GM18861 (cell line): ENCODE measurements around the gene CCSER1.
"Not testable (repeated sequence)": the region's sequence is repeated elsewhere in the genome, so short reads cannot be mapped to it uniquely, and the experiment has no call there.

Source experiments
- ATAC-seq: cut with Tn5 transposase; IDR thresholded peaks from one replicate; pipeline ENCODE4 v1.9.1; 2021; ENCODE audit not compliant: unreplicated experiment

The CCSER1 gene

DNA sequence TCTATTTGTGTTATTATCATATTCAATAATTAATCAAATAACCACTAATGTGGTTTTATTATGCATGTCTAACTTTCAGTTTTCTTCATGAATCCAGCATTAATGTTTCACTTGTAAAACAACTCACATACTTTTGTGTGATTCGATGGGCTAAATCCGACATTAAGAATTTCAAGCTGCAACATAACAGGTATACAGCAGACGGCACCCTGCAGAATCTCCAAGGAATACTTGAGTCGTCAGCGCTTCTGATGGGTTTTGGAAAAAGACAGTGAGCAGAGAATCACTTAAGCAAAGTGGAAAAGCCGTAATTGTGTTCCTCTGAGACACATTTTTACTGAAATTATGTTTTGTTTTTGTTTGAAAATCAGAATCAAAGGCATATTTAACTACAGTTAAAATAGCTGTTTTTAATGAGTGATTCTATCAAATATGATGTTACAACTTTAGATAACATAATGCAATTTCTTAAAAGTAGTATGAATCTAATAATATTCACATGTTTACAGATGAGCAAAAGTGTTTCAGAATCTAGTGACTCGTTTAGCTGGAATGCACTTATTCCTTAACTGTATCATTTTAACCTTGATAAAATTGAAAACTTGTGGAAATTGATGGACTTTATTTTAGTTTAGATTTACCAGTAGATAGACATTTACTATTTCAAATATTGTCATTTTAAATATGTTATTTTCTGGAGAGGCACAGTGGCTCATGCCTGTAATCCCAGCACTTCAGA lies 514.8 kb downstream of the CCSER1 start:
- no peak for ATAC-seq

DNA sequence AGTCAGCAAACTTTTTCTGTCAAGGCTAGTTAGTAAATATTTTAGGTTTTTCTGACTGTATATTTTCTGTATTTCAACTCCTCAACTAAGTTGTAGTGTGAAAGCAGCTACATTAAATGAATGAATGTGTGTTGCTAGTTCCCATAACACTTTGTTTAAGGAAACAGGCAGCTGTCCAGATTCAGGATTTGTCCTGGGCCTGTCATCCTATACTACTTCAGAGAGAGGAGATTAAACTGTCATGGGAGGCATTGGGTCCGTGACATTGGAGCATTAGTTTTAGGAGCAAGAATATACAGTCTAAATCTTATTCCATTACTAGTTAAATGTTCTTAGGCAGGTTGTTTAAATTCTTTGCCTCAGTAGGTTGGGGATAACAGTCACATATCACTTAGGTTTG lies 516.0 kb downstream of the CCSER1 start:
- no peak for ATAC-seq

DNA sequence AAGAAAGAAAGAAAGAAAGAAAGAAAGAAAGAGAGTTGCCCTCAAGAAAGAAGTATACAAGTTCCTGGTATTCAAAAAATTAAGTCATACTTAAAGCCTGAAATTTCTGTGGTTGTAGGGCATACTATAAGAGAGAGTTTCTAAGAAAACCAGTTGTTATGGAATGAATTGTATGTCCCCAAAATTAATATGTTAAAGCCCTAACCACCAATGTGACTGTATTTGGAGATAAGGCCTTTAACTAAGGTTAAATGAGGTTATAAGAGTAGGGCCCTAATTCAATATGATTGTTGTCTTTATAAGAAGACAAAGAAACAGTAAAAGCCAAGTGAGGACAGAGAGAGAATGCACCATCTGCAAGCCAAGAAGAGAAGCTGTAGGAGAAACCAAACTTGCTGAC lies 521.1 kb downstream of the CCSER1 start:
- ATAC-seq, result no peak

DNA sequence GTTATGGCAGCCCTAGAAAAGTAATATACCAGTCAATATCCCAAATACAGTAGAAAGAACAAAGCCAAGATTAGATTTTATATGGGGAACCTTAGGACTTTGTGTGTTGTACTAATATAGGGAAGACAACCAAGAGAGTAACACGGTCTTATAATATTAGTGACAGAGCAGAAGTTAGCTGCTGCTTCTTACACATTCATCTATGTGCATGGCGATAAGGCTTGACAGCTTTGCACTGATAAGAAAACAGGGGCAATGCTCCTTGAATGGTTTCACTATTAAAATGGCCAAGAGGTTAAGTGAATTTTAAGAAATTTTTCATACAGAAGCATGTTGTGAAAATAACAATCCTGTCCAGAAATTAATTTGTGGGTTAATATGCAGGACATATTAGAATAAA lies 521.6 kb downstream of the CCSER1 start:
- no peak for ATAC-seq

DNA sequence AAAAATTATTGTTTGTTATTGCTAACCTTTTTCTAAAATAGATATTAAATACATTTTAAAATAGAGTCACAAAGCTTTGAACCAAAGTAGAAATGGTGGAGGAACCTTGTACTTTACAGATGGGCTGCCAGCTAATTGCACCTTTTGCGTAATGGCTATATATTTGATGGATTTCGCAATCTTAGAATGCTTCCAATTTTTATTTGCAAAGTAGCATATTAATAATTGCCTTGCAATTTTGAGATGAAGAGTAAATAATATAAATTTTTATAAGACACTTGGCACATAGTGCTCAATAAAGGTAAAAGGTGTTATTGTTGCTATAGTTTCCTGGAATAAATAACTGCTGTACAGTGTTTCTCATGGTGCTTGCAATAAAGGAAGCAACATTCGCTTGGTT lies 533.5 kb downstream of the CCSER1 start:
- ATAC-seq, result no peak

DNA sequence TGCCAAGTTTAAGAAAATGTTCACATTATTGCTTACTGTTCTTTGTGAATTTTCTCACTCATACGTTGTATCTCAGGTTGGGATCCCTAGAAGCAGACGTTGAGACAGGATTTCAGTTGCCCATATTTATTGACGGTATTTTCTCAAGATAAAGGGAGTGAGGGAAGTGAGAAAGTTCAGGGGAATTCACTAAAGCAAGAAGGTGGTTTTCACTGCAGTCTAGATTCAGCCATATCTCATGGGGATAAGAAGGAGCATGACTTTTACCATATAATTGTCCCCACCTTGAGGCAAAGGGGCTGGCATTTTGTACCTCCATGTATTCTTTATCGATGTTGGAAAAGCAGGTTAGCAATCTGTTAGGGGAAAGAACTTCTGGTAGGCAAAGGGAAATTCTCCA lies 543.0 kb downstream of the CCSER1 start:
- no peak for ATAC-seq

DNA sequence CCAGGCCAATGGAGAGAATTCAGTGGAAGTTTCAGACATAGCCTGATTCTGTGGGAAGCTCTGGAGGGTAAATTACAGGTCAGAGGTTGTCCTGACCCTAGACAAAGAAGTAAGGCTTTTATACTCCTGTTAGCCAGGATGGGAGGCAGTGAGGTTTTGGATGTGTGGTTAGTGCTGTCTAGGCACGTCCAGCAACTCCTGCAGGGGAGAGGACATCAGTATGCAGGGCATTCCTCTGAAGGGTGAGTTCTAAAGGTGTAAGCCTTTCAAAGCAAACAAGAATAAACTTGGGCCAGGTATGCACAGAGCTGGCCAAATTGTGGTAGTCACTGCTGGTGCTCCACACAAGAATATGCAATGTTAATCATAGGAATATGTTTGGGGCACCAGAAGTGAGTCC lies 562.5 kb downstream of the CCSER1 start:
- ATAC-seq, result no peak

DNA sequence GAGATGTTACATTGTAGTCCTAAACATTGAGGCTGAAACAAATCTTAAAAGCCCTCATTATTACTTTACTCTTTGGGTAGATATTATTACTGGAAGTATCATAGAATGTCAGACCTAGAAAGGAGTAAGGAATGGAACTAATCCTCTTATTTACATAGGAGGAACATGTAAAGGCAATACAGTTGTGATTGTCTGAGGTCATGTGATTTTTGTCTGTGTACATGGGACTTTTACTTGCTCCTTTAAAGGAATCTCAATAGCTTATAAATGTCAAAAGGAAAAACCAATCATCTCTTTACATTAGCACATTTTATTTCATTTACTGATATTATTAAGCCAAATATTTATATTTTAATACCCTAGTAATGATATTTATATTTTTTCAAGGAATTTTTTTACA lies 568.2 kb downstream of the CCSER1 start:
- no peak for ATAC-seq

DNA sequence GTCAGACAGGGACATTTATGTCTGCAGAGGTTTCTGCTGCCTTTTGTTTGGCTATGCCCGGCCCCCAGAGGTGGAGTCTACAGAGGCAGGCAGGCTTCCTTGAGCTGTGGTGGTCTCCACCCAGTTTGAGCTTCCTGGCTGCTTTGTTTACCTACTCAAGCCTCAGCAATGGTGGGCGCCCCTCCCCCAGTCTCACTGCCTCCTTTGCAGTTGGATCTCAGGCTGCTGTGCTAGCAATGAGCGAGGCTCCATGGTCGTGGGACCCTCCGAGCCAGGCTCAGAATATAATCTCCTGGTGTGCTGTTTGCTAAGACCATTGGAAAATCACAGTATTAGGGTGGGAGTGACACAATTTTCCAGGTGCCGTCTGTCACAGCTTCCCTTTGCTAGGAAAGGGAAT lies 578.3 kb downstream of the CCSER1 start:
- not testable (repeated sequence) for ATAC-seq

DNA sequence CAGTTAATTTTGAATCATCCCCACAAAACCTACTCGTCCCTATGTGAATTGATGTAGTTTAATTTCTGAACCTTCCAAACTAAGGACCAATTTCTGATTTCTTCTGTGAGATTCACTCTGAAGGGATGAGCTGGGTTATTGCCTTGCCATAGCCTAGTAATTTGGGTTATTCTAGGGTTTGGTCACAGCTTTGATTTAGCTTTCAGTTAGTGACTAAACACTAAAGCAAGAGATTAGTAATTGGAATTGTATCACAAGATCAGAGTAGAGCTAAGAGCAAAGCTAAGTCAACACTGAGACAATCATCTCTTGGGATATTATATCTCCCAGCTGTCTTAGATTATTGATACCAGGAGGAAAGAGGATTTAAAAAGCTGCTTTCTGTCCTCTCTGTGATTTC lies 588.0 kb downstream of the CCSER1 start:
- ATAC-seq, result peak; percentile 44

DNA sequence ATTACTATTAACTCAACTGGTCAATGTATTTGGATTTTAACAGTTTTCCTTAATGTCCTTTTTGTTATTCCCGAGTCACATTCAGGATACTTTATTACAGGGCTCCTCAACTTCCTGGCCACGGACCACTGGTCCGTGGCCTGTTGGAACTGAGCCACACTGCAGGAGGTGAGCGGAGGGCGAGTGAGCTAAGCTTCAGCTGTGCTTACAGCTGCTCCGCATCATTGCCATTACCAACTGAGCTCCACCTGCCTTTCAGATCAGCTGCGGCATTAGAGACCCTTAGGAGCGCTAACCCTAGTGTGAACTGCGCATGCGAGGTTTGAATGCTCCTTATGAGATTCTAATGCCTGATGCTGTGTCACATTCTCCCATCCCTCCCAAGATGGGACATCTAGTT lies 591.7 kb downstream of the CCSER1 start:
- no peak for ATAC-seq

DNA sequence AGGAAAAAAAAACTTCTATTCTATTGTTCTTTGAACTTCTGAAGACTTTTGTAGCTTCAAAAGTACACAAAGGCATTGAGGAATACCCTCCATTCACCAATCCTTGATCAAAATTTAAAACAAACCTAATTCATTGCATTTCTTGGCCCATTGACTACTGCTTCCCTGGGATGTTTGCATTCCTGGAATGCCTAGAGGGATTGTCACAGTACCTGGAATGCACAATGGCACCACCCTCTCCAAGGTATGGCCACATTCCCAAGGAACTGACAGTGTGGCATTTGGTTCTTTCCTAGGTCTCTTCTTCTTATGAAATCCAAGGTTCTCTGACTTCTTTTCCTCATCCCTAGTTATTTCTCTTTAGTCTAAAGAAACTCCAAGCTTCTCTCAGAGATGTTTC lies 600.7 kb downstream of the CCSER1 start:
- ATAC-seq, result no peak

DNA sequence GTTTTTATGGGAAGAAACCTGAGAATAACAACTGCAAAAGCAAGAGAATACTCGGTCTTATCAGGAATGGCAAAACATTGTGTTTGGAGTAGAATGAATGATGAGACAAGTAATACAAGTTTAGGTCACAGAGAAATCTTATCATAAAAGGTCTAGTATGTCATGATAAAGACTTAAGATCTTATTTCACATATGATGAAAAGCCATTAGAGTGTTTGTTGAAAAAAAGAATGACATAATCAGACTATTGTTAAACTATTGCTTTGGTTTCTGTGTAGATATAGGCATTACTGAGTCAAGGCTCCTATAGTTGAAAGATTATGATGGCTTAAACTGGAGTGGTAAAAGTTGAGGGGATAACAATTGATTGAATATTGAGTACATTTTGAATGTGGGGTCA lies 603.6 kb downstream of the CCSER1 start:
- no peak for ATAC-seq

DNA sequence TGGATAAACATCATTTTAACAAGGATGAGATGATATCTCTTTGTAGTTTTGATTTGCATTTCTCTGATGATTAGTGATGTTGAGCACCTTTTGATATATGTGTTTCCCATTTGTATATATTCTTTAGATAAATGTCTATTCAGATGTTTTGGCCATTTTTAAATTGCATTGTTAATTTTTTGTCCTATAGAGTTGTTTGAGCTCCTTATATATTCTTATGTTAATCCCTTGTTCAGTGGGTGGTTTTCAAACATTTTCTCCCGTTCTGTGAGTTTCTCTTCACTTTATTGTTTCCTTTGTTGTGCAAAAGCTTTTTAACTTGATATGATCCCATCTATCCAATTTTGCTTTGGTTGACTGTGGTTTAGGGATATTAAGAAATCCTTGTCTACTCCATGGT lies 606.0 kb downstream of the CCSER1 start:
- ATAC-seq, result no peak

DNA sequence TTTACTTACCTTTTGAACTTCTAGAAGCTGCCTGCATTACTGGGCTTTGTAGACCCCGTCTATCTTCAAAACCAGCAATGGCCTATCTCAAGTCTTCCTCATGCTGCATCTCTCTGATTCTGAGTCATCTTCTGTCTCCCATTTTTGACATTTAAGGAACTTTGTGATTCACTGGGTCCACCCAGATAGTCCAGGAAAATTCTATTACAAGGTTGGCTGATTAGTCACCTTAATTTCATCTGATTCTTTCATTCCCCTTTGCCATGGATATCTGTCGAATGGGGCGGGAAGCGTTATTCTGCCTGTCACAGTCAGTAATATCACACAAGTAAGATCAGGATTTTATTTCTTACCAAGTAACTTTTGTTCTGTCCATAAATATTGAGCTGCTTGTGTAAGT lies 618.0 kb downstream of the CCSER1 start:
- ATAC-seq, result no peak

DNA sequence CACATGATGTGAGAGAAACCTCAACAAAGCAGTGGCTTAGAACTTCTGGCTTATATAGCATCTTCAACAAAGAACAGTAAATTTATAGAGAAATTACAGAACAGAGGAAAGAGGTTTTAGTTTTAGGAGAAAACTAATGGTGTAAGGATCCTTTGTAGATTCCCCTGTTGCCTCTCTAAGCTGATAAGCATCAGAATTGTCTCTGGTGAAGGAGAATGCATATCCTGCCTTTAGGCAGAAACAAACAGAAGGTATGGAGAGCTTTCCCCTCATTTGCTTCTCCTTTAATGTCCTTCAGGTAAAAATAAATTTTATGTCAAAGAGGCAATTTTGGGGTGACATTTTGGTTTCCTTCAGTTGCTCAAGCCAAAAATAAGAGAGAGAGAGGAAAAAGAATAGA lies 625.9 kb downstream of the CCSER1 start:
- no peak for ATAC-seq

DNA sequence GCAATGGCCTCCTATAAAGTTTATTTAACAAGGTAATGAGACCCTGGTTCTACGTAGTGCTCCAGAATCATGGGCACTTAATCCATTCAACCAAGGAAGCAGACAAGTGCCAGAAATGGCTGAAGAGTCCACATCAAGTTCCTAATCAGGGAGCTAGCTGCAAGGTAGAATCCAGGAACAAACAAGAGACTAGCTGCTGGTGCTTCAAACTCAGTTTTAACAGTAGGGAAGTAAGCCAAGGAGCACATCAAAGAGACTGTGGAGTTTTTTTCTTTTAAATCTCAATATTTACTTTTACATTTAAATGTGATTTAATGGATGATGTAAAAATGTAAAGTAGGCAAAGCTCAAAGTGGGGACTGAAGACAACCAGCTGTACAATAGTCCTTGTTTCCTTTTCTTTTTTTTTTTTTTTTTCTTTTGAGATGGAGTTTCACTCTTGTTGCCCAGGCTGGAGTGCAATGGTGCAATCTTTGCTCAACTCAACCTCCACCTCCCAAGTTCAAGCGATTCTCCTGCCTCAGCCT lies 630.4 kb downstream of the CCSER1 start:
- ATAC-seq, result no peak

DNA sequence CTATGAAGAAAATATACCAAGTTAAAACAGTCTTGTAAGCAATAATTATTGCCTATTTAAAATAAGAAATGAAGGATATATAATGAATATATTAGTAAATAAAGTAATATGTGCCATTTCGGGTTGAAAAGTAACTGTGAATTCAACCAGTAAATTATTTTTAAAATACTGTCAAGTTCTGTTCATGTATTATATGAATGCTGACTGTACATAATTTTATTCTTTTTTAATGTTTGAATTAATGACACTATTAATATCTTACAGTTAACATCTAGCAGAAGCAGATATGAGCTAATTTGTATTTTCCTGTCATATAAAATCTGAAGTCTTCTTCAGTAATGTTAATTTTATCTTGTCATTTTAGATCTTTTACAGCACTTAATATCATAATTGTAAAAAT lies 632.9 kb downstream of the CCSER1 start:
- ATAC-seq, result no peak

DNA sequence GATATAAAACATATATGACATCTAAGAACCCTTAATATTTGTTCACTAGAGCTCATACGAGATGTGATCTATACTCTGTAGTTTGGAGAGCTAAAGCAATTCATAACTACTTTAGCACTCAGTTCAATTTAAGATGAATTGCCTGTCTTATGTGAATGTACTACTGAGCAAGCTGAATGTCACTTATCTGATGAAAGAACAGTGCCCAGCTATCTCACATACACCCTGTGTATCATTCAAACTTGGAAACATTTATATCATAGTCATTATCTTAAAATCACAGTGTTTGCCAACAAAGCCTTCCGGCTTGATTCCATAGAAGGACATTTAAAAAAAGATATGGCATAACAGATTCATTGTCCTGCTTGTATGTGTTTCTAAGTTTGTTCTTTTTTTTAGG lies 639.6 kb downstream of the CCSER1 start:
- ATAC-seq, result no peak

DNA sequence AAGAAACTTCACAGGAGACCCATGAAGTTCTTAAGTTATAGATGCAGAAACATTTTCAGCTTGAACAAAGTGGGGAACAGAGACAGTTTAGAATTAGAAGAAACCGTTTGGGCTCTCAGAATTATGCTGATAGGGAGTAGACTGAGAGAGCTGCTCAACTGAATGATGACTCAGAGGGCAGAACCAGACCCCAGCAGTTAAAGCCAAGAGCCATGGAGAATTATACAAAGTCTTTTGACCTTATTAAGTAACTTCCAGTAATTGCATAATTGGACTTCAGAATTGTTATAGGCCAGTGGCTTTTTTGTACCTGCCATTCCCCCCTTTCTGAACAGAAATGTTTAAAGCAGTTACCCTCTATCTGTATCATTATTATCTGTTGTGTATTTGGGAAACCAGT lies 642.1 kb downstream of the CCSER1 start:
- no peak for ATAC-seq

DNA sequence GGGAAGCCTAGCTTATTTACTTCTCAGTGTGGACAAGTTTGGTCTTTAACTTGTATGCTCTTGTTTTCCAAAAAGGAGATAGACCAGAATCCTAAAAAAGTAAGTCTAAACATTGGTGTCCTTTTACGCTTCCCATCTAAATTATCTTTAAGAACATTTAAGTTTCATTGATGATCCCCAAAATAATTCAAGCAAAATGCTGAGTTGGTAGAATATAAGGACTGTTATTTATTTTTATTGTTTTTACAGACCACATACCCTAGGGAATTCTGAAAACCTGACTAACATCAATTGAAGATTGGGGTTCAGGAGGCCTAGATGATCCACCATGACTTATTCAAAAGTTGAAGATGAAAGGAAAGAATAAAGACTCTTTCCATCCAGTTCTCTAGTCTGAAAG lies 653.0 kb downstream of the CCSER1 start:
- ATAC-seq, result no peak

DNA sequence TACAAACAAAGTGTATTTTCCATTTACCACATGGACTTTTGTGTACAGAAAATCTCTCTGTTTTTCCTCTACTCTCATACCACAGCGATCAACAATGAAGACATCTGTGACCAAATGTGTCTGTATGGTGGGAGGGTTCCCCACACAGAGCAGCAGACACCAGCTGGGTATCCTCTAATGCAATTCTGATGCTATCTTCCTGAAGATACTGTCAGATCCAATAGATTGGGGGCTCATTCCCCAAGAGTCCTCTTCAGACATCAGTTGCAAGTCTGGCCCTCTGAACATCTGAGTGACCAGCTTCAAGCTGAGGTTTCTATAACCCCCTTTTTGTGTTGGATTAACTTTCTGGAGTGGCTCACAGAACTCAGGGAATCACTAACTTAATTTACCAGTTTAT lies 659.4 kb downstream of the CCSER1 start:
- ATAC-seq, result no peak

DNA sequence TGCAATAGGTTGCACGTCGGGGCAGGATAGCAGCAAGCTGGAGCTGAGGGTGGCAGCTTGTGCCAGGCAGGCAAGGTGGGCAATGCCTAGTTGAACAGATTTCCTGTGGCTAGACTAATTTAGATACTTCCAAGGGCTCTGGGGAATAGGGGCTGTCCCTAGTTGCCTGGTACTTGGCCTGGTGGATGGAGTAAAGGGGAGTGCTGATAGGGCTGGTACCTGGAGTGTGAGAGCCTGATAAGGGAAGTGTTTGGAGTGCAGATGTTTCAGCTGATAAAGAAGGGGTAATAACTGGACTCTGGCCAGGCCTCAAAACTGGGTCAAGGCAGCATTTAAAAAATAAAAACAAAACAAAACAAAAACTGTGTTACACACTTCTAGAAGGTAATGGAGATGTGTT lies 665.5 kb downstream of the CCSER1 start:
- ATAC-seq, result no peak
